Dermis lymphatic vessel endothelial cell (primary cell): ENCODE measurements around the gene WDR6. TPM values are rescaled to one million over a fixed set of nuclear protein-coding genes. Genes with fewer than 3 reads are reported as not detected.

ENCODE experiments used
- total RNA-seq: library from RNA; depleted of rRNA; stranded (reverse); fragments of >200 nt; gene quantifications from 2 replicates; pipeline ENCODE4 v1.2.1, GENCODE V29; 2014

WDR6 gene
- 90.8 and 94.9 TPM in 2 replicates for total RNA-seq

GRCh38 chr3:49007068-49007770 is at the start of gene WDR6:
TSS of gene WDR6 (plus strand) at chr3:49007391. CDS start at chr3:49007432, 41 bp downstream.

GRCh38 chr3:48989796-48990635 is 17.2 kb upstream of the WDR6 start, which contains the start of gene P4HTM:
TSS of gene P4HTM (plus strand) at chr3:48990241. CDS start at chr3:48990257, 16 bp downstream.

GRCh38 chr3:49017971-49018706 is 10.9 kb downstream of the WDR6 start, which contains the start of gene DALRD3:
TSS of gene DALRD3 (minus strand) at chr3:49018580. CDS start at chr3:49018564, 16 bp downstream.

GRCh38 chr3:49021813-49022687 is 14.9 kb downstream of the WDR6 start, which contains the start of gene NDUFAF3:
TSS of gene NDUFAF3 (plus strand) at chr3:49022121. CDS start at chr3:49022145, 24 bp downstream.

GRCh38 chr3:49028673-49029562 is 21.7 kb downstream of the WDR6 start, which contains the start of gene IMPDH2:
TSS of gene IMPDH2 (minus strand) at chr3:49029398. CDS start at chr3:49029350, 48 bp downstream.

Other genes starting within 250 kb of the WDR6 start
- gene PRKAR2A, start 159.5 kb upstream of the WDR6 start, total RNA-seq = 31.5 and 32.1 TPM in 2 replicates
- gene SLC25A20, start 108.5 kb upstream of the WDR6 start, total RNA-seq = 25.3 and 27.3 TPM in 2 replicates
- 62.5 and 72.5 TPM in 2 replicates for gene ARIH2, start 88.5 kb upstream of the WDR6 start, total RNA-seq
- gene P4HTM, start 17.1 kb upstream of the WDR6 start, total RNA-seq = 3.0 and 3.2 TPM in 2 replicates
- gene DALRD3, start 11.2 kb downstream of the WDR6 start, total RNA-seq = 32.2 and 35.2 TPM in 2 replicates
- 46.2 and 62.9 TPM in 2 replicates for gene NDUFAF3, start 14.7 kb downstream of the WDR6 start, total RNA-seq
- 149 and 269 TPM in 2 replicates for gene IMPDH2, start 22.0 kb downstream of the WDR6 start, total RNA-seq
- gene QRICH1, start 86.7 kb downstream of the WDR6 start, total RNA-seq = 41.9 and 56.0 TPM in 2 replicates
- 477 and 512 TPM in 2 replicates for gene QARS1, start 97.4 kb downstream of the WDR6 start, total RNA-seq
- 32.7 and 39.1 TPM in 2 replicates for gene USP19, start 113.4 kb downstream of the WDR6 start, total RNA-seq
- gene LAMB2, start 125.7 kb downstream of the WDR6 start, total RNA-seq = 689 and 1,344 TPM in 2 replicates
- 16.1 and 16.4 TPM in 2 replicates for gene CCDC71, start 158.9 kb downstream of the WDR6 start, total RNA-seq
- 47.6 and 125 TPM in 2 replicates for gene KLHDC8B, start 164.2 kb downstream of the WDR6 start, total RNA-seq